T-helper 2 cell treated with Interferon-gamma antibody and Interleukin-4, amounts not matched to agents 5 μg/mL and 100 μg/mL, for 36 hours (primary cell): Measurements from ENCODE around the gene PTPRF.

ENCODE experiments used
- DNase-seq: peaks from one replicate; pipeline ENCODE4 v3.0.0; 2021; ENCODE audit warnings: low spot score
- H3K27ac Mint-ChIP-seq: one replicate; pipeline ENCODE4 v1.8.0; 2021; ENCODE audit warnings: mild to moderate bottlenecking, mixed read lengths
- H3K27me3 Mint-ChIP-seq: one replicate; pipeline ENCODE4 v1.8.0; 2021; ENCODE audit warnings: low read depth, mixed read lengths
- H3K36me3 Mint-ChIP-seq: one replicate; pipeline ENCODE4 v1.8.0; 2021; ENCODE audit warnings: low read depth, mixed read lengths
- H3K4me1 Mint-ChIP-seq: one replicate; pipeline ENCODE4 v1.8.0; 2021; ENCODE audit warnings: low read depth, mixed read lengths
- H3K4me3 Mint-ChIP-seq: one replicate; pipeline ENCODE4 v1.8.0; 2022; ENCODE audit warnings: mild to moderate bottlenecking, moderate library complexity, mixed read lengths
- H3K9me3 Mint-ChIP-seq: one replicate; pipeline ENCODE4 v1.8.0; 2021; ENCODE audit warnings: mixed read lengths

Gene PTPRF

GRCh38 chr1:43597721-43598120, 67.0 kb downstream of the PTPRF start:
- H3K27ac Mint-ChIP-seq, result no peak overlapping the region
- no peaks in the 10 kb centered on the region for H3K36me3 Mint-ChIP-seq
- no peaks in the 10 kb centered on the region for H3K4me1 Mint-ChIP-seq
- H3K27me3 Mint-ChIP-seq, result no peaks in the 10 kb centered on the region
- H3K9me3 Mint-ChIP-seq, result no peaks in the 10 kb centered on the region
- DNase-seq, result no peak
- no peak overlapping the region for H3K4me3 Mint-ChIP-seq

DNA sequence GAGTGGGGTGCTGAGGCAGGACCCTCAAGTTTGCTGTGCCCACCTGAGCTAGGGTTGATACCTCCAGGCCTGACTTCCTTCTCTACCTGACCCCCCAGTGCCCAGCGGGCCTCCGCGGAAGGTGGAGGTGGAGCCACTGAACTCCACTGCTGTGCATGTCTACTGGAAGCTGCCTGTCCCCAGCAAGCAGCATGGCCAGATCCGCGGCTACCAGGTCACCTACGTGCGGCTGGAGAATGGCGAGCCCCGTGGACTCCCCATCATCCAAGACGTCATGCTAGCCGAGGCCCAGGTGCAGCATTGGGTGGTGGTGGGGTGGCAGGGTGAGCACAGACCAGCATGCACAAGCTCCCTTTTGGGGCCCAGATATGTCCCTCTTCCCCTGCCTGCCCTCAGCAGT, 67.9 kb downstream of the PTPRF start:
- Mint-ChIP-seq H3K4me3 (no peak overlapping the region), H3K27me3 (no peaks in the 10 kb centered on the region), H3K27ac (no peak overlapping the region), H3K36me3 (no peaks in the 10 kb centered on the region), H3K4me1 (no peaks in the 10 kb centered on the region), H3K9me3 (no peaks in the 10 kb centered on the region)
- DNase-seq, result no peak

GRCh38 chr1:43600033-43601020, 69.6 kb downstream of the PTPRF start:
- no peak overlapping the region for H3K4me3 Mint-ChIP-seq
- no peaks in the 10 kb centered on the region for H3K9me3 Mint-ChIP-seq
- no peaks in the 10 kb centered on the region for H3K27me3 Mint-ChIP-seq
- no peaks in the 10 kb centered on the region for H3K36me3 Mint-ChIP-seq
- no peaks in the 10 kb centered on the region for H3K4me1 Mint-ChIP-seq
- H3K27ac Mint-ChIP-seq, result no peak overlapping the region
- DNase-seq, result no peak

DNA sequence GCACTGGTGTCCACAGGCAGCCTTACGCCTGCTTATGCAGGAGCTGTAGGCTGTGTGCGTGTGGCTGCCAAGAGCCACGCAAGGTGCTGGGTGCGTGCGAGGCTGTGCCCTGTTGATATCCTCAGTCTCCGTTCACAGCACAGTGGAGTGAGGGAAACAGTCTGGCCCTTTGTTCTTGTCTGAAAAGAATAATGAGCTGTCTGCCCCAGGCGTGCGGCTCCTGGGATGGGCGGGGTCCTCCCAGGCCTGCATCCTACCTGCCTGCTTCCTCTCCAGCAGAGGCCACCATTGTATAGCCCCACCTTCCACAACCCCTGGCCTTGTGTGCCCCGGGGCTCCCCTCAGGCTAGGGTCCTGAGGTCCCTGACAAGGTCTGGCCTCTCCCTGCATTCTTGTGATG, 72.3 kb downstream of the PTPRF start:
- no peak for DNase-seq
- no peaks in the 10 kb centered on the region for H3K9me3 Mint-ChIP-seq
- no peaks in the 10 kb centered on the region for H3K4me1 Mint-ChIP-seq
- no peak overlapping the region for H3K27ac Mint-ChIP-seq
- H3K27me3 Mint-ChIP-seq, result no peaks in the 10 kb centered on the region
- H3K4me3 Mint-ChIP-seq, result no peak overlapping the region
- no peaks in the 10 kb centered on the region for H3K36me3 Mint-ChIP-seq

GRCh38 chr1:43604192-43604591, 73.5 kb downstream of the PTPRF start:
- Mint-ChIP-seq H3K27ac (no peak overlapping the region), H3K9me3 (no peaks in the 10 kb centered on the region), H3K36me3 (no peaks in the 10 kb centered on the region), H3K4me3 (no peak overlapping the region), H3K4me1 (no peaks in the 10 kb centered on the region), H3K27me3 (no peaks in the 10 kb centered on the region)
- no peak for DNase-seq

DNA sequence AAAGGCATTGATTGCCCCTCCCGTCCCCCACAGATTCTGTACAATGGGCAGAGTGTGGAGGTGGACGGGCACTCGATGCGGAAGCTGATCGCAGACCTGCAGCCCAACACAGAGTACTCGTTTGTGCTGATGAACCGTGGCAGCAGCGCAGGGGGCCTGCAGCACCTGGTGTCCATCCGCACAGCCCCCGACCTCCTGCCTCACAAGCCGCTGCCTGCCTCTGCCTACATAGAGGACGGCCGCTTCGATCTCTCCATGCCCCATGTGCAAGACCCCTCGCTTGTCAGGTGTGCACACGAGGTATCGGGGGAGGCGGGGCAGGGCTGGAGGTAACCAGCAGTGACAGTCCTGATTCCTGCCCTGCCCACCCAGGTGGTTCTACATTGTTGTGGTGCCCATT, 74.5 kb downstream of the PTPRF start:
- Mint-ChIP-seq H3K27me3 (no peaks in the 10 kb centered on the region), H3K36me3 (no peaks in the 10 kb centered on the region), H3K4me1 (no peaks in the 10 kb centered on the region), H3K27ac (no peak overlapping the region), H3K4me3 (no peak overlapping the region), H3K9me3 (no peaks in the 10 kb centered on the region)
- no peak for DNase-seq

- H3K4me3 Mint-ChIP-seq, result no peak overlapping the region
- H3K9me3 Mint-ChIP-seq, result no peaks in the 10 kb centered on the region
- H3K27ac Mint-ChIP-seq, result no peak overlapping the region
- no peaks in the 10 kb centered on the region for H3K4me1 Mint-ChIP-seq
- no peak for DNase-seq
- H3K36me3 Mint-ChIP-seq, result no peaks in the 10 kb centered on the region
- no peaks in the 10 kb centered on the region for H3K27me3 Mint-ChIP-seq
Observed at GRCh38 chr1:43605766-43606165, 75.1 kb downstream of the PTPRF start.

- no peak overlapping the region for H3K4me3 Mint-ChIP-seq
- no peaks in the 10 kb centered on the region for H3K9me3 Mint-ChIP-seq
- H3K27ac Mint-ChIP-seq, result no peak overlapping the region
- no peaks in the 10 kb centered on the region for H3K36me3 Mint-ChIP-seq
- DNase-seq, result no peak
- no peaks in the 10 kb centered on the region for H3K4me1 Mint-ChIP-seq
- H3K27me3 Mint-ChIP-seq, result no peaks in the 10 kb centered on the region
Observed at GRCh38 chr1:43606624-43607023, 75.9 kb downstream of the PTPRF start.

DNA sequence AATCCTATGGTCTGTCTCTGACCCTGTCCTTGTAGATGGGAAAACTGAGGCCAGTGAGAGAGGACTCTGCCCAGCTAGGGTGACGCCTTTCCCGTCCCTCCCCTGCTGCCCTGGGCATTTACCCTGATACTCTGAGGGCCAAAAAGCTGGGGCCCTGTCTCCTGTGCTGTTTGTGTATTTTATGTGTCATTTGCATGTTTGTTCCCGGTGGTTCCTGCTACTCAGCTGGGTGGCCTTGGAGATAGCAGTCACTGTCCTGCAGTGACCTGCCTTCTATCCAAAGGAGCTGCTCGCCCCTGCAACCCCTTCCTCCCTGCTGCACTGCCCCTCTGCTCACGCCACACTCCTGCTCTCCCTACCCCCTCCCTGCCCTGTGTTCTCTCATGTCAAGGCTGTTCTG, 78.1 kb downstream of the PTPRF start:
- no peaks in the 10 kb centered on the region for H3K9me3 Mint-ChIP-seq
- no peak for DNase-seq

DNA sequence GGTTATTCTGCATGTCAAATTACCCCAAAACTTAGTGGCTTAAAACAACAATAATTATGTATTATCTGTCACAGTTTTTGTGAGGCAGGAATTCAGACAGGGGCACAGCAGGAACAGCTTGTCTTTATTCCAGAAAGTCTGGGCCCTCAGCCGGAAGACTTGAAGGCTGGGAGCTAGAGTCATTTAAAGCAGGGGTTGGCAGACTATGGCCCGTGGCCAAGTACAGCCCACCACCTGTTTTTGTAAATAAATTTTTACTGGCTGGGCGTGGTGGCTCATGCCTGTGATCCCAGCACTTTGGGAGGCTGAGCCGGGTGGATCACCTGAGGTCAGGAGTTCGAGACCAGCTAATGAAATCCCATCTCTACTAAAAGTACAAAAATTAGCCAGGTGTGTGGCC, 79.7 kb downstream of the PTPRF start:
- Mint-ChIP-seq H3K36me3 (no peaks in the 10 kb centered on the region), H3K9me3 (no peaks in the 10 kb centered on the region), H3K27me3 (no peaks in the 10 kb centered on the region), H3K4me3 (no peak overlapping the region), H3K27ac (no peak overlapping the region), H3K4me1 (no peaks in the 10 kb centered on the region)
- no peak for DNase-seq

More for the DNA sequence above, 78.1 kb downstream of the PTPRF start:
- Mint-ChIP-seq H3K27me3 (no peaks in the 10 kb centered on the region), H3K4me3 (no peak overlapping the region), H3K36me3 (no peaks in the 10 kb centered on the region), H3K4me1 (no peaks in the 10 kb centered on the region), H3K27ac (no peak overlapping the region)

GRCh38 chr1:43611950-43612349, 81.3 kb downstream of the PTPRF start:
- no peak overlapping the region for H3K4me3 Mint-ChIP-seq
- H3K27ac Mint-ChIP-seq, result no peak overlapping the region
- H3K27me3 Mint-ChIP-seq, result no peaks in the 10 kb centered on the region
- no peaks in the 10 kb centered on the region for H3K36me3 Mint-ChIP-seq
- no peak for DNase-seq
- no peaks in the 10 kb centered on the region for H3K9me3 Mint-ChIP-seq
- no peaks in the 10 kb centered on the region for H3K4me1 Mint-ChIP-seq

DNA sequence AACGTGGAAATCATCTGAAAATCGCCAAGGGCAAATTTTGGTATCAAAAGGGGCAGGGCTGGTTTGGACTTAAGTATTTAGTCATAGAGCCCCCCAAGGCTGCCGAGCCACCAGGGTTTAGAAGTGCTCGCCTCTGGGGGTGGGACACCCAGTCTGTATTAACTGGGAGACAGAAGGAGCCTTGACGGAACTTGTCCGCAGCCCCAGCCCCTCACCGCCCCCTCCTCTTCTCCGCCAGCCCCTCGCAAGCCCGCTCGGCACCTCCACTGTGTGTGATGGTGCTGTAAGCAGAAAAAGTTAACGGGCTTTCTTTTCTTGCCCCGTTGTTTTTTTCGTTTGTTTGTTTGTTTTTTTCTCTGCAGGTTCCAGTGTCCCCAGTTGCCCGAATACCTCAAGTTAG, 81.7 kb downstream of the PTPRF start:
- Mint-ChIP-seq H3K4me1 (no peaks in the 10 kb centered on the region), H3K9me3 (no peaks in the 10 kb centered on the region), H3K27me3 (no peaks in the 10 kb centered on the region), H3K4me3 (no peak overlapping the region), H3K27ac (no peak overlapping the region), H3K36me3 (no peaks in the 10 kb centered on the region)
- no peak for DNase-seq

DNA sequence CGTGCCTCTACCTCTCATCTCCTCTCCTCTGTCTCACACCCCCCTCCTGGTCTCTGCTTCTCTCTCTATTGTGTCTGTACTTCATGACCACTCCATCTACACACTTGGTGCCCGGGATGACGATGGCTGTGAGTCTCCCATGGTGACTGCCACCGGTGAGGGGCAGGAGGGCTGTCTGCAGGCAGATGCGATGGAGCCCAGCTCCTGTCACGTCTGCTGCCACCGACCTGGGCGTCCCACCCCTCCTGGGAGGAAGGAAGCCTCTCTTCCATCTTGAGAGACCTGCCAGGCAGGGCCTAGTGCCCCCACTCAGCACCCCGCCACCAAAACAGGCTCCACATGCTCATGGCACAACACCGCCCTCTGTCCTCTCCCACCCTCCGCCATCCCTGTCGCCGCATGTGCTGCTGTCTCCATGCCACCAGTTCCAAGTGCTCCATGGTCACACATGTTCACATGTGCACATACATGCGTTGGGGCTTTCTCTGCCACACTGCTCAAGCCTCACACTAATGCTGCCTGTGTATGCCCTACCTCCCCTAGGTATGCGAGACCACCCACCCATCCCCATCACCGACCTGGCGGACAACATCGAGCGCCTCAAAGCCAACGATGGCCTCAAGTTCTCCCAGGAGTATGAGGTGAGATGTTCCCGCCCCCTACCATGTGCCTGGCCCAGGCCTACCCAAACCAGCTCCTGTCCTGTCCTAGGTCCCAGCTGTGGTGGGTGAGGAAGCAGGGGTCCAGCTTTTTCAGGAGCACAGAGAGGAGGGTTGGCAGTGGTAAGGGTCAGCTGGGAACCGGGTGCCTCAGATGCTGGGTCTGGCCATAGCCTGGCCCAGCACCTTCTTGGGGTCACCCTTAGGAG, 82.6 kb downstream of the PTPRF start:
- DNase-seq, result no peak
- H3K9me3 Mint-ChIP-seq, result no peaks in the 10 kb centered on the region
- no peaks in the 10 kb centered on the region for H3K36me3 Mint-ChIP-seq
- H3K4me3 Mint-ChIP-seq, result no peak overlapping the region
- no peak overlapping the region for H3K27ac Mint-ChIP-seq
- H3K4me1 Mint-ChIP-seq, result no peaks in the 10 kb centered on the region
- H3K27me3 Mint-ChIP-seq, result no peaks in the 10 kb centered on the region

DNA sequence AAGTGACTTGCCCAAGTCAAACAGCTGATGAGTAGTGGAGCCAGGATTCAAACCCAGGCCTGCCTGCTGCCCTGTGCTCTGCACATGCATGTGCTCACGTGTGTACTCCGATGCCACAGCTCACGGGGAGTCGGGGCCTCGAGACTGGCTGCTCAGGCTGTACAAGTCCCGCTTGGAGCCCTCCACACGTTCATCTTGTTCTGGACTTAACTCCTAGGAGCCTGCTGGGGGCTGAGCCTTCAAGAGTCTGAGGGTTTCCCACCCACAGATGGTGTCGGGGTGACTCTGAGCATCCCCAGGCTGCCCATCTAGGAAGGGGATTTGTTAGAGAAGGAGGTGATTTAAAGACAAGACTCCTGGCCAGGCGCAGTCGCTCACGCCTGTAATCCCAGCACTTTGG, 83.5 kb downstream of the PTPRF start:
- no peaks in the 10 kb centered on the region for H3K36me3 Mint-ChIP-seq
- H3K27ac Mint-ChIP-seq, result no peak overlapping the region
- H3K27me3 Mint-ChIP-seq, result no peaks in the 10 kb centered on the region

More for the DNA sequence above, 83.5 kb downstream of the PTPRF start:
- Mint-ChIP-seq H3K9me3 (no peaks in the 10 kb centered on the region), H3K4me3 (no peak overlapping the region), H3K4me1 (no peaks in the 10 kb centered on the region)
- DNase-seq, result no peak
